Upper lobe of left lung (tissue), 4 donors: Measurements from ENCODE around the gene NT5DC1.

Experiments used
- POLR2A ChIP-seq, 4 donors: fragments of 450-650 bp; IDR thresholded peaks; one replicate each; pipeline ENCODE4 v1.5.1; 2016 to 2017; ENCODE audit warnings: antibody characterized with exemption in 4 of 4, mild to moderate bottlenecking in 2 of 4
- POLR2AphosphoS5 ChIP-seq, 2 donors: sonication (generic); formaldehyde crosslinking; IDR thresholded peaks; one replicate each; pipeline ENCODE4 v1.5.1; 2017; ENCODE audit warnings: antibody characterized with exemption in 2 of 2
- TF ChIP-seq, protein P1 (sequence below), 6 experiments: fragments of 450-650 bp in 4 of 6; fragments of 200-600 bp in 2 of 6; sonication (generic) in 2 of 6; IDR thresholded peaks; one replicate each; pipeline ENCODE4 v1.5.1; 2016 to 2019; ENCODE audit warnings: antibody characterized with exemption in 6 of 6

- TF ChIP-seq POLR2AphosphoS5 (IDR thresholded peaks at IDR 0.05) (no peak), POLR2A (IDR thresholded peaks at IDR 0.05) (no peak)
- TF ChIP-seq, protein P1, sequence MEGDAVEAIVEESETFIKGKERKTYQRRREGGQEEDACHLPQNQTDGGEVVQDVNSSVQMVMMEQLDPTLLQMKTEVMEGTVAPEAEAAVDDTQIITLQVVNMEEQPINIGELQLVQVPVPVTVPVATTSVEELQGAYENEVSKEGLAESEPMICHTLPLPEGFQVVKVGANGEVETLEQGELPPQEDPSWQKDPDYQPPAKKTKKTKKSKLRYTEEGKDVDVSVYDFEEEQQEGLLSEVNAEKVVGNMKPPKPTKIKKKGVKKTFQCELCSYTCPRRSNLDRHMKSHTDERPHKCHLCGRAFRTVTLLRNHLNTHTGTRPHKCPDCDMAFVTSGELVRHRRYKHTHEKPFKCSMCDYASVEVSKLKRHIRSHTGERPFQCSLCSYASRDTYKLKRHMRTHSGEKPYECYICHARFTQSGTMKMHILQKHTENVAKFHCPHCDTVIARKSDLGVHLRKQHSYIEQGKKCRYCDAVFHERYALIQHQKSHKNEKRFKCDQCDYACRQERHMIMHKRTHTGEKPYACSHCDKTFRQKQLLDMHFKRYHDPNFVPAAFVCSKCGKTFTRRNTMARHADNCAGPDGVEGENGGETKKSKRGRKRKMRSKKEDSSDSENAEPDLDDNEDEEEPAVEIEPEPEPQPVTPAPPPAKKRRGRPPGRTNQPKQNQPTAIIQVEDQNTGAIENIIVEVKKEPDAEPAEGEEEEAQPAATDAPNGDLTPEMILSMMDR (IDR thresholded peaks at IDR 0.05), result no peak
These were observed 164.6 kb downstream of the NT5DC1 start for GRCh38 chr6:116265041-116265829.
